NCI-H2029 (cell line): ENCODE data around the gene RGS7.
"Not testable (repeated sequence)": the region's sequence is repeated elsewhere in the genome, so short reads cannot be mapped to it uniquely, and the experiment has no call there.

ENCODE experiments used
- DNase-seq: peaks from one replicate; lab custom pipeline; 2025; lab: John Stamatoyannopoulos, UW

The RGS7 gene

GRCh38 chr1:241138248-241138647, 218.8 kb downstream of the RGS7 start:
- DNase-seq = no peak

- no peak for DNase-seq
These were observed 220.6 kb downstream of the RGS7 start for GRCh38 chr1:241136389-241136788.

- DNase-seq = no peak
These were observed 225.3 kb downstream of the RGS7 start for GRCh38 chr1:241131636-241132194.

- no peak for DNase-seq
These were observed 226.1 kb downstream of the RGS7 start for GRCh38 chr1:241130881-241131280.

- DNase-seq = no peak
These were observed 227.6 kb downstream of the RGS7 start for GRCh38 chr1:241129207-241129960.

GRCh38 chr1:241125286-241125685, 231.7 kb downstream of the RGS7 start:
- DNase-seq = no peak

- no peak for DNase-seq
These were observed 239.0 kb downstream of the RGS7 start for GRCh38 chr1:241118049-241118448.

- DNase-seq = no peak
These were observed 241.2 kb downstream of the RGS7 start for GRCh38 chr1:241115784-241116183.

GRCh38 chr1:241114699-241115233, 242.2 kb downstream of the RGS7 start:
- no peak for DNase-seq

GRCh38 chr1:241113557-241113956, 243.4 kb downstream of the RGS7 start:
- DNase-seq = no peak

- DNase-seq = no peak
These were observed 248.0 kb downstream of the RGS7 start for GRCh38 chr1:241109039-241109438.

GRCh38 chr1:241105147-241105546, 251.9 kb downstream of the RGS7 start:
- no peak for DNase-seq

- no peak for DNase-seq
These were observed 254.3 kb downstream of the RGS7 start for GRCh38 chr1:241102664-241103063.

- DNase-seq = no peak
These were observed 255.4 kb downstream of the RGS7 start for GRCh38 chr1:241101622-241102021.

GRCh38 chr1:241097479-241097878, 259.5 kb downstream of the RGS7 start:
- no peak for DNase-seq

- DNase-seq = no peak
These were observed 260.0 kb downstream of the RGS7 start for GRCh38 chr1:241096982-241097381.

- no peak for DNase-seq
These were observed 261.2 kb downstream of the RGS7 start for GRCh38 chr1:241095847-241096246.

- no peak for DNase-seq
These were observed 266.2 kb downstream of the RGS7 start for GRCh38 chr1:241090798-241091197.

GRCh38 chr1:241089066-241089465, 267.9 kb downstream of the RGS7 start:
- not testable (repeated sequence) for DNase-seq

- not testable (repeated sequence) for DNase-seq
These were observed 268.9 kb downstream of the RGS7 start for GRCh38 chr1:241088075-241088474.

- no peak for DNase-seq
These were observed 270.3 kb downstream of the RGS7 start for GRCh38 chr1:241086686-241087085.

GRCh38 chr1:241083285-241083684, 273.7 kb downstream of the RGS7 start:
- DNase-seq = no peak

- DNase-seq = no peak
These were observed 275.5 kb downstream of the RGS7 start for GRCh38 chr1:241081473-241081872.

- DNase-seq = no peak
These were observed 277.5 kb downstream of the RGS7 start for GRCh38 chr1:241079459-241079858.
